ENCODE results near the gene TGFBR3. TPM values are rescaled to one million over a fixed set of nuclear protein-coding genes. Genes with fewer than 3 reads are reported as not detected.

Gene TGFBR3
- total and polyA plus RNA-seq, 2 experiments from 2014 or later, result 16.2 to 26.5 TPM

- H2AFZ ChIP-seq, result no peak overlapping the region
- H3K4me1 ChIP-seq (ENCODE audit: insufficient read depth), result peaks cover 31% of the 10 kb centered on the region
- no peak overlapping the region for H3K9ac ChIP-seq
- H3K27me3 ChIP-seq (replicated peaks; ENCODE audit: insufficient read depth), result no peaks in the 10 kb centered on the region
- no peak overlapping the region for H3K4me3 ChIP-seq
- no peak for DNase-seq
- H3K27ac ChIP-seq, result no peak overlapping the region
- WGBS, 2 experiments (ENCODE audit: low coverage in 1 of 2, low lambda C conversion rate in 2 of 2, missing lambda C conversion rate in 2 of 2), result 60 to 62% methylated on average over 9 to 10 of the region's 10 CpGs
- in situ Hi-C loops (cut with MboI), result no loop called here
- no peaks in the 10 kb centered on the region for H4K20me1 ChIP-seq (ENCODE audit: insufficient read depth)
- no peak overlapping the region for H3K4me2 ChIP-seq (ENCODE audit: unreplicated experiment)
- H3K36me3 ChIP-seq (ENCODE audit: low read depth), result peaks cover 8% of the 10 kb centered on the region; the same call in 1 of the 2 replicates
- no peaks in the 10 kb centered on the region for H3K79me2 ChIP-seq (ENCODE audit: insufficient read depth)
- H3F3A ChIP-seq (ENCODE audit: insufficient read depth), result peaks cover 31% of the 10 kb centered on the region
- TF ChIP-seq EZH2 (IDR thresholded peaks at IDR 0.05; ENCODE audit: insufficient read depth, poor library complexity, severe bottlenecking), result no peak
- TF ChIP-seq EZH2phosphoT487 (IDR thresholded peaks at IDR 0.05; ENCODE audit: insufficient read depth, low read depth), result no peak
- no peaks in the 10 kb centered on the region for H3K9me3 ChIP-seq (ENCODE audit: low read depth)
- H3K9me2 ChIP-seq (ENCODE audit: insufficient read depth), result no peaks in the 10 kb centered on the region
Measured at GRCh38 chr1:91683598-91683951, 202.4 kb downstream of the TGFBR3 start.

- no peak overlapping the region for H2AFZ ChIP-seq
- no peaks in the 10 kb centered on the region for H3K79me2 ChIP-seq (ENCODE audit: insufficient read depth)
- TF ChIP-seq EZH2 (IDR thresholded peaks at IDR 0.05; ENCODE audit: insufficient read depth, poor library complexity, severe bottlenecking) (no peak), EZH2phosphoT487 (IDR thresholded peaks at IDR 0.05; ENCODE audit: insufficient read depth, low read depth) (no peak)
- H3K9ac ChIP-seq, result no peak overlapping the region
- H3K4me1 ChIP-seq (ENCODE audit: insufficient read depth), result peaks cover 31% of the 10 kb centered on the region
- no peak for DNase-seq
- no peaks in the 10 kb centered on the region for H4K20me1 ChIP-seq (ENCODE audit: insufficient read depth)
- H3K36me3 ChIP-seq (ENCODE audit: low read depth), result peaks cover 8% of the 10 kb centered on the region; the same call in 1 of the 2 replicates
- WGBS, 2 experiments (ENCODE audit: low coverage in 1 of 2, low lambda C conversion rate in 2 of 2, missing lambda C conversion rate in 2 of 2), result 83 to 85% methylated on average over 3 of the region's 3 CpGs
- peaks cover 32% of the 10 kb centered on the region for H3F3A ChIP-seq (ENCODE audit: insufficient read depth)
- no peaks in the 10 kb centered on the region for H3K27me3 ChIP-seq (replicated peaks; ENCODE audit: insufficient read depth)
- H3K9me3 ChIP-seq (ENCODE audit: low read depth), result no peaks in the 10 kb centered on the region
- H3K4me3 ChIP-seq, result no peak overlapping the region
- H3K9me2 ChIP-seq (ENCODE audit: insufficient read depth), result no peaks in the 10 kb centered on the region
- no peak overlapping the region for H3K4me2 ChIP-seq (ENCODE audit: unreplicated experiment)
- no peak overlapping the region for H3K27ac ChIP-seq
- in situ Hi-C loops (cut with MboI), result no loop called here
Measured at GRCh38 chr1:91682882-91683597, 202.9 kb downstream of the TGFBR3 start.

- H2AFZ ChIP-seq, result no peak overlapping the region
Measured at GRCh38 chr1:91680556-91681155, 205.3 kb downstream of the TGFBR3 start.

GRCh38 chr1:91679446-91679845 lies 206.5 kb downstream of the TGFBR3 start:
- no peak overlapping the region for H3K4me3 ChIP-seq
- H3K27me3 ChIP-seq (replicated peaks; ENCODE audit: insufficient read depth), result no peaks in the 10 kb centered on the region
- H3K4me2 ChIP-seq (ENCODE audit: unreplicated experiment), result no peak overlapping the region
- no peak overlapping the region for H3K27ac ChIP-seq
- TF ChIP-seq EZH2 (IDR thresholded peaks at IDR 0.05; ENCODE audit: insufficient read depth, poor library complexity, severe bottlenecking), result no peak
- TF ChIP-seq EZH2phosphoT487 (IDR thresholded peaks at IDR 0.05; ENCODE audit: insufficient read depth, low read depth), result no peak
- no peaks in the 10 kb centered on the region for H3K79me2 ChIP-seq (ENCODE audit: insufficient read depth)
- no peak overlapping the region for H2AFZ ChIP-seq
- H4K20me1 ChIP-seq (ENCODE audit: insufficient read depth), result no peaks in the 10 kb centered on the region
- H3K9me2 ChIP-seq (ENCODE audit: insufficient read depth), result no peaks in the 10 kb centered on the region
- H3K36me3 ChIP-seq (ENCODE audit: low read depth), result peaks cover 8% of the 10 kb centered on the region; the same call in 1 of the 2 replicates
- H3F3A ChIP-seq (ENCODE audit: insufficient read depth), result peaks cover 13% of the 10 kb centered on the region; the same call in 1 of the 2 replicates
- WGBS, 2 experiments (ENCODE audit: low coverage in 1 of 2, low lambda C conversion rate in 2 of 2, missing lambda C conversion rate in 2 of 2), result 92 to 94% methylated on average over 4 of the region's 4 CpGs
- H3K4me1 ChIP-seq (ENCODE audit: insufficient read depth), result peaks cover 5% of the 10 kb centered on the region
- in situ Hi-C loops (cut with MboI), result no loop called here
- no peak overlapping the region for H3K9ac ChIP-seq
- H3K9me3 ChIP-seq (ENCODE audit: low read depth), result no peaks in the 10 kb centered on the region
- DNase-seq, result no peak

More at GRCh38 chr1:91680556-91681155, 205.3 kb downstream of the TGFBR3 start:
- no peak overlapping the region for H3K9ac ChIP-seq
- no peak for DNase-seq
- no peak overlapping the region for H3K27ac ChIP-seq
- H4K20me1 ChIP-seq (ENCODE audit: insufficient read depth), result no peaks in the 10 kb centered on the region
- in situ Hi-C loops (cut with MboI), result no loop called here
- WGBS, 2 experiments (ENCODE audit: low coverage in 1 of 2, low lambda C conversion rate in 2 of 2, missing lambda C conversion rate in 2 of 2), result 77 to 86% methylated on average over 4 of the region's 4 CpGs
- H3K4me1 ChIP-seq (ENCODE audit: insufficient read depth), result peaks cover 17% of the 10 kb centered on the region
- H3F3A ChIP-seq (ENCODE audit: insufficient read depth), result peaks cover 19% of the 10 kb centered on the region; the same call in 1 of the 2 replicates
- H3K9me2 ChIP-seq (ENCODE audit: insufficient read depth), result no peaks in the 10 kb centered on the region
- H3K79me2 ChIP-seq (ENCODE audit: insufficient read depth), result no peaks in the 10 kb centered on the region
- no peaks in the 10 kb centered on the region for H3K27me3 ChIP-seq (replicated peaks; ENCODE audit: insufficient read depth)
- no peak overlapping the region for H3K4me3 ChIP-seq
- H3K4me2 ChIP-seq (ENCODE audit: unreplicated experiment), result no peak overlapping the region
- no peaks in the 10 kb centered on the region for H3K9me3 ChIP-seq (ENCODE audit: low read depth)
- TF ChIP-seq EZH2phosphoT487 (IDR thresholded peaks at IDR 0.05; ENCODE audit: insufficient read depth, low read depth) (no peak), EZH2 (IDR thresholded peaks at IDR 0.05; ENCODE audit: insufficient read depth, poor library complexity, severe bottlenecking) (no peak)
- peaks cover 8% of the 10 kb centered on the region; the same call in 1 of the 2 replicates for H3K36me3 ChIP-seq (ENCODE audit: low read depth)

All from GM23248 (cell line).